Central memory CD8-positive, alpha-beta T cell (primary cell): Measurements from ENCODE around the gene SDHD.
"Not testable (repeated sequence)": the region's sequence is repeated elsewhere in the genome, so short reads cannot be mapped to it uniquely, and the experiment has no call there.

Source experiments
- ATAC-seq: fragments of 150-1000 bp; cut with Tn5 transposase; replicated peaks from 2 replicates; pipeline ENCODE4 v1.10.0; 2022; ENCODE audit warnings: mild to moderate bottlenecking, moderate FRiP score, moderate number of reproducible peaks; ENCODE audit not compliant: poor library complexity, severe bottlenecking; ENCODE audit errors: extremely low read depth
- DNase-seq, 2 donors: peaks; one replicate each; pipeline ENCODE4 v3.0.0; 2021; ENCODE audit warnings: low spot score in 2 of 2
- H3K27ac Mint-ChIP-seq: one replicate; pipeline ENCODE4 v1.8.0; 2022; ENCODE audit warnings: low read depth, mild to moderate bottlenecking, moderate library complexity, mixed read lengths
- H3K27me3 Mint-ChIP-seq: one replicate; pipeline ENCODE4 v1.8.0; 2022; ENCODE audit warnings: mixed read lengths
- H3K36me3 Mint-ChIP-seq: one replicate; pipeline ENCODE4 v1.8.0; 2022; ENCODE audit warnings: mild to moderate bottlenecking, moderate library complexity, mixed read lengths; ENCODE audit not compliant: insufficient read depth
- H3K4me1 Mint-ChIP-seq: one replicate; pipeline ENCODE4 v1.8.0; 2022; ENCODE audit warnings: mixed read lengths
- H3K4me3 Mint-ChIP-seq: one replicate; pipeline ENCODE4 v1.8.0; 2022; ENCODE audit warnings: mild to moderate bottlenecking, moderate library complexity, mixed read lengths
- H3K9me3 Mint-ChIP-seq: one replicate; pipeline ENCODE4 v1.8.0; 2022; ENCODE audit warnings: mixed read lengths

The SDHD gene

GRCh38 chr11:112086422-112087191 is at the start of gene SDHD, which contains the start of gene TIMM8B:
SDHD (plus strand) TSS chr11:112086873; CDS start chr11:112086908, 35 bp downstream.
TIMM8B (minus strand) TSS chr11:112086756; CDS start chr11:112086723, 33 bp downstream.
- H3K36me3 Mint-ChIP-seq: peaks cover 73% of the 10 kb centered on the region
- H3K27me3 Mint-ChIP-seq: no peaks in the 10 kb centered on the region
- H3K4me1 Mint-ChIP-seq: peaks cover 48% of the 10 kb centered on the region
- no peaks in the 10 kb centered on the region for H3K9me3 Mint-ChIP-seq
- peak within 1 kb of the TSS; percentile 94 for H3K4me3 Mint-ChIP-seq
- peak within 1 kb of the TSS; percentile 98 for H3K27ac Mint-ChIP-seq
- DNase-seq (peak; percentile 95), ATAC-seq (peak; percentile 92)

- Mint-ChIP-seq H3K27ac (no peak overlapping the region), H3K4me1 (peaks cover 12% of the 10 kb centered on the region), H3K4me3 (no peak overlapping the region), H3K27me3 (no peaks in the 10 kb centered on the region), H3K9me3 (no peaks in the 10 kb centered on the region), H3K36me3 (peaks cover 45% of the 10 kb centered on the region)
- ATAC-seq: no peak
- DNase-seq: no peak
Observed at GRCh38 chr11:112037527-112037926, 49.1 kb upstream of the SDHD start.

- DNase-seq: no peak
- Mint-ChIP-seq H3K9me3 (no peaks in the 10 kb centered on the region), H3K27ac (no peak overlapping the region), H3K36me3 (peaks cover 59% of the 10 kb centered on the region), H3K4me3 (no peak overlapping the region), H3K27me3 (no peaks in the 10 kb centered on the region), H3K4me1 (peaks cover 16% of the 10 kb centered on the region)
- ATAC-seq: no peak
Observed at GRCh38 chr11:112042161-112042960, 44.3 kb upstream of the SDHD start.

GRCh38 chr11:112042961-112043304 is 43.7 kb upstream of the SDHD start:
- Mint-ChIP-seq H3K4me3 (no peak overlapping the region), H3K36me3 (peaks cover 56% of the 10 kb centered on the region)

GRCh38 chr11:112044961-112045360 is 41.7 kb upstream of the SDHD start:
- H3K36me3 Mint-ChIP-seq: peaks cover 46% of the 10 kb centered on the region
- no peak for ATAC-seq

More at GRCh38 chr11:112042961-112043304, 43.7 kb upstream of the SDHD start:
- H3K27ac Mint-ChIP-seq: no peak overlapping the region
- DNase-seq: no peak
- ATAC-seq: no peak
- H3K9me3 Mint-ChIP-seq: no peaks in the 10 kb centered on the region
- H3K4me1 Mint-ChIP-seq: peaks cover 20% of the 10 kb centered on the region
- no peaks in the 10 kb centered on the region for H3K27me3 Mint-ChIP-seq

GRCh38 chr11:112046647-112047046 is 40.0 kb upstream of the SDHD start:
- H3K4me1 Mint-ChIP-seq: peaks cover 19% of the 10 kb centered on the region
- ATAC-seq, H3K27ac Mint-ChIP-seq, DNase-seq, H3K9me3 Mint-ChIP-seq, H3K27me3 Mint-ChIP-seq, H3K4me3 Mint-ChIP-seq: not testable (repeated sequence)
- H3K36me3 Mint-ChIP-seq: peaks cover 51% of the 10 kb centered on the region

More at GRCh38 chr11:112044961-112045360, 41.7 kb upstream of the SDHD start:
- no peak overlapping the region for H3K4me3 Mint-ChIP-seq
- no peaks in the 10 kb centered on the region for H3K27me3 Mint-ChIP-seq
- no peaks in the 10 kb centered on the region for H3K9me3 Mint-ChIP-seq
- peaks cover 25% of the 10 kb centered on the region for H3K4me1 Mint-ChIP-seq
- no peak overlapping the region for H3K27ac Mint-ChIP-seq
- no peak for DNase-seq

GRCh38 chr11:112048256-112048655 is 38.4 kb upstream of the SDHD start:
- not testable (repeated sequence) for H3K27ac Mint-ChIP-seq, ATAC-seq, H3K4me3 Mint-ChIP-seq, H3K27me3 Mint-ChIP-seq, H3K9me3 Mint-ChIP-seq, DNase-seq
- peaks cover 54% of the 10 kb centered on the region for H3K36me3 Mint-ChIP-seq
- peaks cover 19% of the 10 kb centered on the region for H3K4me1 Mint-ChIP-seq

- ATAC-seq (no peak), DNase-seq (no peak)
- Mint-ChIP-seq H3K4me3 (no peak overlapping the region), H3K4me1 (peaks cover 19% of the 10 kb centered on the region), H3K27ac (peak overlapping the region; percentile 2), H3K36me3 (peaks cover 50% of the 10 kb centered on the region), H3K27me3 (no peaks in the 10 kb centered on the region), H3K9me3 (no peaks in the 10 kb centered on the region)
Observed at GRCh38 chr11:112049777-112050176, 36.9 kb upstream of the SDHD start.

GRCh38 chr11:112050721-112051120 is 36.0 kb upstream of the SDHD start:
- ATAC-seq: no peak
- Mint-ChIP-seq H3K36me3 (peaks cover 48% of the 10 kb centered on the region), H3K9me3 (no peaks in the 10 kb centered on the region), H3K4me1 (peaks cover 19% of the 10 kb centered on the region), H3K27ac (peak overlapping the region; percentile 62), H3K4me3 (no peak overlapping the region), H3K27me3 (no peaks in the 10 kb centered on the region)
- no peak for DNase-seq

- peaks cover 19% of the 10 kb centered on the region for H3K4me1 Mint-ChIP-seq
- no peaks in the 10 kb centered on the region for H3K9me3 Mint-ChIP-seq
- no peaks in the 10 kb centered on the region for H3K27me3 Mint-ChIP-seq
- ATAC-seq (no peak), DNase-seq (no peak)
- H3K27ac Mint-ChIP-seq: no peak overlapping the region
- H3K4me3 Mint-ChIP-seq: no peak overlapping the region
- H3K36me3 Mint-ChIP-seq: peaks cover 45% of the 10 kb centered on the region
Observed at GRCh38 chr11:112051768-112052167, 34.9 kb upstream of the SDHD start.

- H3K4me1 Mint-ChIP-seq: peaks cover 5% of the 10 kb centered on the region
- no peak overlapping the region for H3K4me3 Mint-ChIP-seq
- H3K27me3 Mint-ChIP-seq: no peaks in the 10 kb centered on the region
- no peak for DNase-seq
- H3K27ac Mint-ChIP-seq: peak overlapping the region; percentile 27
- H3K9me3 Mint-ChIP-seq: no peaks in the 10 kb centered on the region
- ATAC-seq: no peak
- H3K36me3 Mint-ChIP-seq: peaks cover 40% of the 10 kb centered on the region
Observed at GRCh38 chr11:112057170-112057569, 29.5 kb upstream of the SDHD start.

- H3K4me1 Mint-ChIP-seq: peaks cover 5% of the 10 kb centered on the region
- no peak for ATAC-seq
- H3K9me3 Mint-ChIP-seq: no peaks in the 10 kb centered on the region
- peaks cover 38% of the 10 kb centered on the region for H3K36me3 Mint-ChIP-seq
- DNase-seq: no peak
- H3K4me3 Mint-ChIP-seq: no peak overlapping the region
- no peaks in the 10 kb centered on the region for H3K27me3 Mint-ChIP-seq
- H3K27ac Mint-ChIP-seq: no peak overlapping the region
Observed at GRCh38 chr11:112058103-112058502, 28.6 kb upstream of the SDHD start.

- Mint-ChIP-seq H3K4me1 (no peaks in the 10 kb centered on the region), H3K9me3 (no peaks in the 10 kb centered on the region), H3K4me3 (no peak overlapping the region), H3K27ac (no peak overlapping the region), H3K27me3 (no peaks in the 10 kb centered on the region), H3K36me3 (peaks cover 22% of the 10 kb centered on the region)
- DNase-seq (no peak), ATAC-seq (no peak)
Observed at GRCh38 chr11:112062923-112063322, 23.8 kb upstream of the SDHD start.
